Progenitor cell of endocrine pancreas (in vitro differentiated cells): ENCODE results near the gene HOXD4. TPM values are rescaled to one million over a fixed set of nuclear protein-coding genes. Genes with fewer than 3 reads are reported as not detected.

Experiments used
- DNase-seq: peaks from one replicate; pipeline ENCODE4 v3.0.0; 2021; ENCODE audit warnings: low spot score; ENCODE audit not compliant: unreplicated experiment
- H3K27ac Mint-ChIP-seq: 2 replicates; pipeline ENCODE4 v1.8.0; 2021; ENCODE audit warnings: mild to moderate bottlenecking, moderate library complexity, mixed read lengths
- H3K27me3 Mint-ChIP-seq: 2 replicates; pipeline ENCODE4 v1.8.0; 2021; ENCODE audit warnings: mixed read lengths
- H3K36me3 Mint-ChIP-seq: 2 replicates; pipeline ENCODE4 v1.8.0; 2022; ENCODE audit warnings: mixed read lengths; ENCODE audit not compliant: insufficient read depth
- H3K4me1 Mint-ChIP-seq: 2 replicates; pipeline ENCODE4 v1.8.0; 2021; ENCODE audit warnings: low read depth, mixed read lengths
- H3K4me3 Mint-ChIP-seq: 2 replicates; pipeline ENCODE4 v1.8.0; 2021; ENCODE audit warnings: low read depth, mild to moderate bottlenecking, moderate library complexity, mixed read lengths
- H3K9me3 Mint-ChIP-seq: 2 replicates; pipeline ENCODE4 v1.8.0; 2021; ENCODE audit warnings: low read depth, mixed read lengths
- CTCF ChIP-seq: fragments of 200-600 bp; sonication (generic); IDR thresholded peaks from one replicate; pipeline ENCODE4 v1.5.0; 2021; ENCODE audit warnings: antibody characterized with exemption, mild to moderate bottlenecking; ENCODE audit not compliant: unreplicated experiment
- total RNA-seq: library from RNA; stranded (reverse); gene quantifications from 2 replicates; pipeline ENCODE4 v1.2.1, GENCODE V29; 2021

Gene HOXD4
- total RNA-seq, 1 donor from 2014 or later, result not detected

GRCh38 chr2:176115883-176116813 is 35.2 kb upstream of the HOXD4 start, which contains the start of gene HOXD10:
Gene HOXD10, plus strand, starts transcription at chr2:176116778. Its CDS starts 56 bp downstream, at chr2:176116834.
- DNase-seq, result no peak
- Mint-ChIP-seq H3K36me3 (no peaks in the 10 kb centered on the region), H3K27ac (no peak within 1 kb of the TSS), H3K4me1 (no peaks in the 10 kb centered on the region), H3K9me3 (no peaks in the 10 kb centered on the region), H3K4me3 (no peak within 1 kb of the TSS), H3K27me3 (peaks cover 99% of the 10 kb centered on the region)
- peak; percentile 33 for TF ChIP-seq CTCF

- H3K9me3 Mint-ChIP-seq, result no peaks in the 10 kb centered on the region
- H3K27ac Mint-ChIP-seq, result no peak overlapping the region
- no peak overlapping the region for H3K4me3 Mint-ChIP-seq
- no peaks in the 10 kb centered on the region for H3K36me3 Mint-ChIP-seq
- TF ChIP-seq CTCF, result no peak
- H3K4me1 Mint-ChIP-seq, result no peaks in the 10 kb centered on the region
- no peak for DNase-seq
- peaks cover 95% of the 10 kb centered on the region for H3K27me3 Mint-ChIP-seq
These were observed 34.1 kb upstream of the HOXD4 start for GRCh38 chr2:176117162-176117822.

GRCh38 chr2:176117823-176118371 is 33.5 kb upstream of the HOXD4 start:
- no peaks in the 10 kb centered on the region for H3K4me1 Mint-ChIP-seq
- no peak overlapping the region for H3K27ac Mint-ChIP-seq
- no peaks in the 10 kb centered on the region for H3K36me3 Mint-ChIP-seq
- H3K4me3 Mint-ChIP-seq, result no peak overlapping the region
- no peak for DNase-seq
- no peak for TF ChIP-seq CTCF
- peaks cover 92% of the 10 kb centered on the region for H3K27me3 Mint-ChIP-seq
- H3K9me3 Mint-ChIP-seq, result no peaks in the 10 kb centered on the region

GRCh38 chr2:176118601-176119339 is 32.6 kb upstream of the HOXD4 start:
- Mint-ChIP-seq H3K4me1 (no peaks in the 10 kb centered on the region), H3K27ac (peak overlapping the region; percentile 55), H3K4me3 (no peak overlapping the region), H3K36me3 (no peaks in the 10 kb centered on the region), H3K27me3 (peaks cover 90% of the 10 kb centered on the region), H3K9me3 (no peaks in the 10 kb centered on the region)
- TF ChIP-seq CTCF, result peak; percentile 57
- no peak for DNase-seq
